ENCODE measurements around the gene CHAF1A. TPM values are rescaled to one million over a fixed set of nuclear protein-coding genes. Genes with fewer than 3 reads are reported as not detected.

The CHAF1A gene
- total RNA-seq, 1 experiment from 2014 or later = 7.8 TPM

GRCh38 chr19:4365341-4365740, 37.1 kb upstream of the CHAF1A start:
- H4K20me1 ChIP-seq (ENCODE audit: insufficient read depth, low read depth, low read length) = no peaks in the 10 kb centered on the region

GRCh38 chr19:4365791-4366665, 36.4 kb upstream of the CHAF1A start:
- Histone ChIP-seq H4K20me1 (ENCODE audit: insufficient read depth, low read depth, low read length) (no peaks in the 10 kb centered on the region), H3K36me3 (ENCODE audit: insufficient read depth, low read length) (no peaks in the 10 kb centered on the region), H2AFZ (ENCODE audit: low read length) (no peak overlapping the region)

More at GRCh38 chr19:4365341-4365740, 37.1 kb upstream of the CHAF1A start:
- Histone ChIP-seq H3K9ac (ENCODE audit: low read length) (no peak overlapping the region), H3K4me3 (ENCODE audit: low read length) (no peak overlapping the region), H3K9me2 (replicated peaks; ENCODE audit: insufficient read depth, low read length) (no peaks in the 10 kb centered on the region), H3K4me1 (ENCODE audit: low read length) (peaks cover 25% of the 10 kb centered on the region), H3K27me3 (ENCODE audit: low read length) (no peaks in the 10 kb centered on the region), H2AFZ (ENCODE audit: low read length) (no peak overlapping the region), H3K79me2 (ENCODE audit: low read length) (peaks cover 12% of the 10 kb centered on the region; the same call in 1 of the 2 replicates), H3K9me3 (ENCODE audit: low read length) (no peaks in the 10 kb centered on the region), H3K27ac (ENCODE audit: low read length) (no peak overlapping the region), H3K4me2 (ENCODE audit: low read depth, low read length, poor library complexity, severe bottlenecking) (no peak overlapping the region), H3K36me3 (ENCODE audit: insufficient read depth, low read length) (no peaks in the 10 kb centered on the region)
- no peak for DNase-seq

GRCh38 chr19:4366666-4367335, 35.6 kb upstream of the CHAF1A start:
- Histone ChIP-seq H3K79me2 (ENCODE audit: low read length) (peaks cover 26% of the 10 kb centered on the region), H3K4me1 (ENCODE audit: low read length) (peaks cover 40% of the 10 kb centered on the region), H3K4me3 (ENCODE audit: low read length) (no peak overlapping the region), H3K9ac (ENCODE audit: low read length) (no peak overlapping the region), H3K4me2 (ENCODE audit: low read depth, low read length, poor library complexity, severe bottlenecking) (no peak overlapping the region), H3K36me3 (ENCODE audit: insufficient read depth, low read length) (no peaks in the 10 kb centered on the region), H3K27me3 (ENCODE audit: low read length) (no peaks in the 10 kb centered on the region), H3K9me2 (replicated peaks; ENCODE audit: insufficient read depth, low read length) (no peaks in the 10 kb centered on the region), H2AFZ (ENCODE audit: low read length) (no peak overlapping the region), H4K20me1 (ENCODE audit: insufficient read depth, low read depth, low read length) (no peaks in the 10 kb centered on the region), H3K9me3 (ENCODE audit: low read length) (no peaks in the 10 kb centered on the region), H3K27ac (ENCODE audit: low read length) (no peak overlapping the region)
- no peak for DNase-seq

More at GRCh38 chr19:4365791-4366665, 36.4 kb upstream of the CHAF1A start:
- peaks cover 18% of the 10 kb centered on the region for H3K79me2 ChIP-seq (ENCODE audit: low read length)
- H3K4me3 ChIP-seq (ENCODE audit: low read length) = no peak overlapping the region
- H3K4me2 ChIP-seq (ENCODE audit: low read depth, low read length, poor library complexity, severe bottlenecking) = no peak overlapping the region
- H3K27me3 ChIP-seq (ENCODE audit: low read length) = no peaks in the 10 kb centered on the region
- H3K9me3 ChIP-seq (ENCODE audit: low read length) = no peaks in the 10 kb centered on the region
- H3K27ac ChIP-seq (ENCODE audit: low read length) = no peak overlapping the region
- peaks cover 32% of the 10 kb centered on the region for H3K4me1 ChIP-seq (ENCODE audit: low read length)
- no peak overlapping the region for H3K9ac ChIP-seq (ENCODE audit: low read length)
- no peak for DNase-seq
- H3K9me2 ChIP-seq (replicated peaks; ENCODE audit: insufficient read depth, low read length) = no peaks in the 10 kb centered on the region

GRCh38 chr19:4367336-4367723, 35.1 kb upstream of the CHAF1A start:
- no peak overlapping the region for H3K9ac ChIP-seq (ENCODE audit: low read length)
- H3K79me2 ChIP-seq (ENCODE audit: low read length) = peaks cover 30% of the 10 kb centered on the region
- H3K9me2 ChIP-seq (replicated peaks; ENCODE audit: insufficient read depth, low read length) = no peaks in the 10 kb centered on the region
- no peaks in the 10 kb centered on the region for H4K20me1 ChIP-seq (ENCODE audit: insufficient read depth, low read depth, low read length)
- no peak overlapping the region for H2AFZ ChIP-seq (ENCODE audit: low read length)
- no peak overlapping the region for H3K4me3 ChIP-seq (ENCODE audit: low read length)
- H3K4me1 ChIP-seq (ENCODE audit: low read length) = peaks cover 45% of the 10 kb centered on the region
- DNase-seq = no peak
- H3K36me3 ChIP-seq (ENCODE audit: insufficient read depth, low read length) = no peaks in the 10 kb centered on the region
- H3K9me3 ChIP-seq (ENCODE audit: low read length) = no peaks in the 10 kb centered on the region
- H3K4me2 ChIP-seq (ENCODE audit: low read depth, low read length, poor library complexity, severe bottlenecking) = no peak overlapping the region
- H3K27ac ChIP-seq (ENCODE audit: low read length) = no peak overlapping the region
- no peaks in the 10 kb centered on the region for H3K27me3 ChIP-seq (ENCODE audit: low read length)

- Histone ChIP-seq H4K20me1 (ENCODE audit: insufficient read depth, low read depth, low read length) (no peaks in the 10 kb centered on the region), H3K4me1 (ENCODE audit: low read length) (peaks cover 49% of the 10 kb centered on the region), H3K79me2 (ENCODE audit: low read length) (peaks cover 35% of the 10 kb centered on the region), H2AFZ (ENCODE audit: low read length) (no peak overlapping the region), H3K4me3 (ENCODE audit: low read length) (no peak overlapping the region), H3K9ac (ENCODE audit: low read length) (no peak overlapping the region), H3K4me2 (ENCODE audit: low read depth, low read length, poor library complexity, severe bottlenecking) (no peak overlapping the region), H3K27ac (ENCODE audit: low read length) (peak overlapping the region; percentile 91; the same call in 1 of the 2 replicates), H3K36me3 (ENCODE audit: insufficient read depth, low read length) (no peaks in the 10 kb centered on the region), H3K9me2 (replicated peaks; ENCODE audit: insufficient read depth, low read length) (no peaks in the 10 kb centered on the region), H3K9me3 (ENCODE audit: low read length) (no peaks in the 10 kb centered on the region), H3K27me3 (ENCODE audit: low read length) (no peaks in the 10 kb centered on the region)
- DNase-seq = no peak
Observed at GRCh38 chr19:4367781-4368127, 34.7 kb upstream of the CHAF1A start.

GRCh38 chr19:4368128-4368820, 34.2 kb upstream of the CHAF1A start:
- H3K9ac ChIP-seq (ENCODE audit: low read length) = peak overlapping the region; percentile 4; the same call in 1 of the 2 replicates
- no peak overlapping the region for H3K4me3 ChIP-seq (ENCODE audit: low read length)
- peak overlapping the region; percentile 11 for H3K4me2 ChIP-seq (ENCODE audit: low read depth, low read length, poor library complexity, severe bottlenecking)
- H3K27ac ChIP-seq (ENCODE audit: low read length) = peak overlapping the region; percentile 91
- H4K20me1 ChIP-seq (ENCODE audit: insufficient read depth, low read depth, low read length) = peaks cover 5% of the 10 kb centered on the region
- DNase-seq = no peak
- no peaks in the 10 kb centered on the region for H3K36me3 ChIP-seq (ENCODE audit: insufficient read depth, low read length)
- no peaks in the 10 kb centered on the region for H3K27me3 ChIP-seq (ENCODE audit: low read length)
- peaks cover 40% of the 10 kb centered on the region for H3K79me2 ChIP-seq (ENCODE audit: low read length)
- H3K9me2 ChIP-seq (replicated peaks; ENCODE audit: insufficient read depth, low read length) = no peaks in the 10 kb centered on the region
- no peak overlapping the region for H2AFZ ChIP-seq (ENCODE audit: low read length)
- peaks cover 49% of the 10 kb centered on the region for H3K4me1 ChIP-seq (ENCODE audit: low read length)
- H3K9me3 ChIP-seq (ENCODE audit: low read length) = no peaks in the 10 kb centered on the region

- peaks cover 50% of the 10 kb centered on the region for H3K79me2 ChIP-seq (ENCODE audit: low read length)
- DNase-seq = peak; percentile 82
- H3K36me3 ChIP-seq (ENCODE audit: insufficient read depth, low read length) = no peaks in the 10 kb centered on the region
- no peaks in the 10 kb centered on the region for H3K27me3 ChIP-seq (ENCODE audit: low read length)
- H3K27ac ChIP-seq (ENCODE audit: low read length) = peak overlapping the region; percentile 91
- peaks cover 53% of the 10 kb centered on the region for H3K4me1 ChIP-seq (ENCODE audit: low read length)
- no peaks in the 10 kb centered on the region for H3K9me2 ChIP-seq (replicated peaks; ENCODE audit: insufficient read depth, low read length)
- peak overlapping the region; percentile 65 for H3K4me3 ChIP-seq (ENCODE audit: low read length)
- H4K20me1 ChIP-seq (ENCODE audit: insufficient read depth, low read depth, low read length) = peaks cover 11% of the 10 kb centered on the region
- H3K9ac ChIP-seq (ENCODE audit: low read length) = peak overlapping the region; percentile 84
- H3K9me3 ChIP-seq (ENCODE audit: low read length) = no peaks in the 10 kb centered on the region
- H2AFZ ChIP-seq (ENCODE audit: low read length) = no peak overlapping the region
- H3K4me2 ChIP-seq (ENCODE audit: low read depth, low read length, poor library complexity, severe bottlenecking) = peak overlapping the region; percentile 88
Observed at GRCh38 chr19:4369109-4369887, 33.1 kb upstream of the CHAF1A start.

All from Karpas-422 (cell line).